GM12865 (cell line): ENCODE data around the gene SPATA31C1.
"Not testable (repeated sequence)": the region's sequence is repeated elsewhere in the genome, so short reads cannot be mapped to it uniquely, and the experiment has no call there.

Experiments used
- DNase-seq: peaks from one replicate; pipeline ENCODE4 v3.0.0; 2010; ENCODE audit warnings: low read depth
- H3K4me3 ChIP-seq: 2 replicates; pipeline ENCODE4 v1.5.1; 2011; ENCODE audit warnings: mild to moderate bottlenecking, low read depth, low read length, control low read depth
- TF ChIP-seq, protein P1 (sequence below): IDR thresholded peaks from 2 replicates; pipeline ENCODE4 v1.5.1; 2011; ENCODE audit warnings: low read length, control low read depth, low read depth, inconsistent platforms; ENCODE audit not compliant: insufficient read depth; ENCODE audit errors: missing control alignments

Gene SPATA31C1

GRCh38 chr9:87910821-87911220 lies 6.9 kb upstream of the SPATA31C1 start:
- H3K4me3 ChIP-seq: no peak overlapping the region
- TF ChIP-seq, protein P1, sequence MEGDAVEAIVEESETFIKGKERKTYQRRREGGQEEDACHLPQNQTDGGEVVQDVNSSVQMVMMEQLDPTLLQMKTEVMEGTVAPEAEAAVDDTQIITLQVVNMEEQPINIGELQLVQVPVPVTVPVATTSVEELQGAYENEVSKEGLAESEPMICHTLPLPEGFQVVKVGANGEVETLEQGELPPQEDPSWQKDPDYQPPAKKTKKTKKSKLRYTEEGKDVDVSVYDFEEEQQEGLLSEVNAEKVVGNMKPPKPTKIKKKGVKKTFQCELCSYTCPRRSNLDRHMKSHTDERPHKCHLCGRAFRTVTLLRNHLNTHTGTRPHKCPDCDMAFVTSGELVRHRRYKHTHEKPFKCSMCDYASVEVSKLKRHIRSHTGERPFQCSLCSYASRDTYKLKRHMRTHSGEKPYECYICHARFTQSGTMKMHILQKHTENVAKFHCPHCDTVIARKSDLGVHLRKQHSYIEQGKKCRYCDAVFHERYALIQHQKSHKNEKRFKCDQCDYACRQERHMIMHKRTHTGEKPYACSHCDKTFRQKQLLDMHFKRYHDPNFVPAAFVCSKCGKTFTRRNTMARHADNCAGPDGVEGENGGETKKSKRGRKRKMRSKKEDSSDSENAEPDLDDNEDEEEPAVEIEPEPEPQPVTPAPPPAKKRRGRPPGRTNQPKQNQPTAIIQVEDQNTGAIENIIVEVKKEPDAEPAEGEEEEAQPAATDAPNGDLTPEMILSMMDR: no peak
- no peak for DNase-seq

- DNase-seq, H3K4me3 ChIP-seq: not testable (repeated sequence)
Observed at GRCh38 chr9:87919013-87919412, 1.3 kb downstream of the SPATA31C1 start.

- H3K4me3 ChIP-seq, DNase-seq: not testable (repeated sequence)
Observed at GRCh38 chr9:87921561-87921960, 3.8 kb downstream of the SPATA31C1 start.

DNA sequence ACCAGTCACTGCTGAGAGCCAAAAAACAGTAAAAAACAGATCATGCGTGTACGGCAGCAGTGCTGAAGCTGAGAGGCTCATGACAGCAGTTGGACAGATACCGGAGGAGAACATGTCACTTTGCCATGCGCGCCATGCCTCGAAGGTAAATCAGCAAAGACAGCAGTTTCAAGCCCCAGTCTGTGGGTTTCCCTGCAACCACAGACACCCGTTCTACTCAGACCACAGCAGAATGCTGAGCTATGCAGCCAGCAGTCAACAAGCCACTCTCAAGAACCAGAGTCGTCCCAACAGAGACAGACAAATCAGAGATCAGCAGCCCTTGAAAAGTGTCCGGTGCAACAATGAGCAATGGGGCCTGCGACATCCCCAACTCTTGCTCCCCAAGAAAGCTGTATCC lies 5.2 kb downstream of the SPATA31C1 start:
- H3K4me3 ChIP-seq: not testable (repeated sequence)
- peak; percentile 7 for DNase-seq

- H3K4me3 ChIP-seq, DNase-seq: not testable (repeated sequence)
Observed at GRCh38 chr9:87924851-87925250, 7.1 kb downstream of the SPATA31C1 start.

DNA sequence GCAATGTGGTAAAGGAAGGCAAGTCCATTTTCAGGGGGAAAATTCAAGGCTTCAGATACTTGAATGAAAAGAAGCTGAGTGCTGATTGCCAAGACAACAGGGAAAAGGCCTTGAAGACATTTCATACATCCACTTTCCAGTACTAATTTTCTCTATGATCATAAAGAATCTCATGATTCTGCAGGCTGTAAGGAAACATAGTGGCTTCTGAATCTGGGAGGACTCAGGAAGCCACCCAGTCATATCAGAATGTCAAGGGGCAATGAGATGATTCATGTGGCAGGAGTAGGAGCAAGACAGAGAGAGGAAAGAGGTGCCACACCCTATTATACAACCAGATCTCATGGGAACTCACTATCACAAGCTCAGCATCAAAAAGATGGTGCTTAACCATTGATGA lies 11.4 kb downstream of the SPATA31C1 start:
- DNase-seq, H3K4me3 ChIP-seq: not testable (repeated sequence)

- not testable (repeated sequence) for DNase-seq, H3K4me3 ChIP-seq
Observed at GRCh38 chr9:87934444-87934843, 16.7 kb downstream of the SPATA31C1 start.

DNA sequence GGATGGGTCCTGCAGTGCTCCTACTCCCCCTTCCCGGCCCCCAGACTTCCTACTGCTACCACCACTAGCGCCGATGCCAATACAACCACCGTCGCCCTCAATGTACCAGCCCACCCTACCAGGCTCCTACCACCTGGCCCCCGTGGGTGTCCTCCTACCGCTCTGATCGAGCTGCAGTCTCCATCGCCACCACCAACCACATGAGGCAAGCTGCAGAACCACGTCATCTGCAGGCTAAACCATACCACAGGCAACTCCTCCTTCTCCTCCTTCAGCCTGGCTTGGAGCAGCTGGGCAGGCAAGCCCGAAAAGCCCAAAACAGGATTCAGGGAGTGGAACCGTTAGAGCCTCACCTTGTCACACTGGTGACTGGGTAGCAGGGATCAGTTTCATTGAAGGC lies 19.6 kb downstream of the SPATA31C1 start:
- not testable (repeated sequence) for H3K4me3 ChIP-seq, DNase-seq

- DNase-seq, H3K4me3 ChIP-seq: not testable (repeated sequence)
Observed at GRCh38 chr9:87937918-87938317, 20.2 kb downstream of the SPATA31C1 start.

- not testable (repeated sequence) for DNase-seq
Observed at GRCh38 chr9:87938336-87938735, 20.6 kb downstream of the SPATA31C1 start.

GRCh38 chr9:87939096-87939495 lies 21.3 kb downstream of the SPATA31C1 start:
- H3K4me3 ChIP-seq, DNase-seq: not testable (repeated sequence)

More at GRCh38 chr9:87938336-87938735, 20.6 kb downstream of the SPATA31C1 start:
- not testable (repeated sequence) for H3K4me3 ChIP-seq

- TF ChIP-seq, protein P1: no peak
- no peak for DNase-seq
- no peak overlapping the region for H3K4me3 ChIP-seq
Observed at GRCh38 chr9:87944096-87944495, 26.3 kb downstream of the SPATA31C1 start.

- no peak for DNase-seq
- H3K4me3 ChIP-seq: no peak overlapping the region
- TF ChIP-seq, protein P1: no peak
Observed at GRCh38 chr9:87944682-87945081, 26.9 kb downstream of the SPATA31C1 start.
